K562 (cell line): ENCODE data around the gene P2RX2. TPM values are rescaled to one million over a fixed set of nuclear protein-coding genes. Genes with fewer than 3 reads are reported as not detected.

ENCODE experiments used
- CC2D1A ChIP-seq: fragments of 450-650 bp; IDR thresholded peaks from 2 replicates; pipeline ENCODE4 v1.6.1; 2017; ENCODE audit warnings: mild to moderate bottlenecking
- NR2C2 ChIP-seq, 2 experiments: fragments of 200-800 bp in 1 of 2; sonication (Bioruptor generic) in 1 of 2; sonication (generic) in 1 of 2; formaldehyde crosslinking in 1 of 2; IDR thresholded peaks; 2 replicates each; pipeline versions ENCODE4 v1.6.1 to v1.8.0; 2016 to 2022; ENCODE audit warnings: mild to moderate bottlenecking in 1 of 2, missing compliant biosample characterization in 1 of 2, missing genetic modification characterization in 1 of 2, missing genetic modification reagents in 1 of 2
- NR4A1 ChIP-seq, 2 experiments: fragments of 250-450 bp in 1 of 2; fragments of 450-650 bp in 1 of 2; sonication (Bioruptor Pico) in 1 of 2; IDR thresholded peaks; 2 replicates each; pipeline versions ENCODE4 v1.4.0 to v1.6.1; 2016 to 2020; ENCODE audit warnings: mild to moderate bottlenecking in 2 of 2, missing compliant biosample characterization in 1 of 2, missing genetic modification characterization in 1 of 2, moderate library complexity in 1 of 2
- SMARCE1 ChIP-seq: fragments of 450-650 bp; IDR thresholded peaks from 2 replicates; pipeline ENCODE4 v1.7.1; 2016; ENCODE audit warnings: mild to moderate bottlenecking
- SRSF7 ChIP-seq: fragments of 200-400 bp; formaldehyde crosslinking; optimal IDR thresholded peaks from 2 replicates; pipeline ENCODE3; 2017; ENCODE audit warnings: mild to moderate bottlenecking, low read depth, low read length
- polyA plus RNA-seq, 8 experiments: library from polyadenylated mRNA; depleted of rRNA in 4 of 8; stranded (reverse) in 5 of 8; unstranded in 3 of 8; fragments of >200 nt; fragmentation: Nextera tagmentation in 2 of 8; fragmentation: Illumina TruSeq in 1 of 8; extraction: Ambion mirVana in 2 of 8; extraction: Trizol in 1 of 8; gene quantifications; 2 replicates each; pipeline versions ENCODE4 v1.2.1 to v1.2.3, GENCODE V29; 2011 to 2014; ENCODE audit warnings: inconsistent platforms in 1 of 8, missing spikeins in 1 of 8
- total RNA-seq, 7 experiments: library from RNA; depleted of rRNA in 6 of 7; stranded (reverse); fragments of >200 nt in 6 of 7; fragmentation: Illumina TruSeq in 2 of 7; extraction: Trizol in 2 of 7; gene quantifications; 2 replicates each; pipeline versions ENCODE4 v1.2.1 to v1.2.3, GENCODE V29; 2011 to 2021; ENCODE audit warnings: low replicate concordance in 1 of 7
- TF ChIP-seq, protein P1 (sequence below): sonication (generic); formaldehyde crosslinking; IDR thresholded peaks from 2 replicates; pipeline ENCODE4 v1.4.0; 2020; ENCODE audit warnings: mild to moderate bottlenecking, missing genetic modification reagents
- TF ChIP-seq, protein P2 (sequence below): fragments of 250-450 bp; sonication (Bioruptor Pico); IDR thresholded peaks from 2 replicates; pipeline ENCODE4 v1.5.0; 2021; ENCODE audit warnings: mild to moderate bottlenecking, moderate library complexity
- TF ChIP-seq, protein P3 (sequence below): fragments of 250-450 bp; sonication (Bioruptor Pico); IDR thresholded peaks from 2 replicates; pipeline ENCODE4 v1.8.0; 2022; ENCODE audit warnings: inconsistent platforms, mild to moderate bottlenecking, moderate library complexity, borderline replicate concordance
- TF ChIP-seq, protein P4 (sequence below): IDR thresholded peaks from 2 replicates; pipeline ENCODE4 v1.6.1; 2011; ENCODE audit warnings: borderline replicate concordance, low read depth, mild to moderate bottlenecking, moderate library complexity, low read length; ENCODE audit not compliant: insufficient read depth, poor library complexity, severe bottlenecking
- TF ChIP-seq, protein P5 (sequence below): sonication (generic); formaldehyde crosslinking; IDR thresholded peaks from 2 replicates; pipeline ENCODE4 v1.8.0; 2022; ENCODE audit warnings: mild to moderate bottlenecking, missing genetic modification reagents

P2RX2 gene
- total and polyA plus RNA-seq, 9 of the 15 experiments (the other 6 are each of a cell fraction or from before 2014, with no cell fraction given) = not detected

DNA sequence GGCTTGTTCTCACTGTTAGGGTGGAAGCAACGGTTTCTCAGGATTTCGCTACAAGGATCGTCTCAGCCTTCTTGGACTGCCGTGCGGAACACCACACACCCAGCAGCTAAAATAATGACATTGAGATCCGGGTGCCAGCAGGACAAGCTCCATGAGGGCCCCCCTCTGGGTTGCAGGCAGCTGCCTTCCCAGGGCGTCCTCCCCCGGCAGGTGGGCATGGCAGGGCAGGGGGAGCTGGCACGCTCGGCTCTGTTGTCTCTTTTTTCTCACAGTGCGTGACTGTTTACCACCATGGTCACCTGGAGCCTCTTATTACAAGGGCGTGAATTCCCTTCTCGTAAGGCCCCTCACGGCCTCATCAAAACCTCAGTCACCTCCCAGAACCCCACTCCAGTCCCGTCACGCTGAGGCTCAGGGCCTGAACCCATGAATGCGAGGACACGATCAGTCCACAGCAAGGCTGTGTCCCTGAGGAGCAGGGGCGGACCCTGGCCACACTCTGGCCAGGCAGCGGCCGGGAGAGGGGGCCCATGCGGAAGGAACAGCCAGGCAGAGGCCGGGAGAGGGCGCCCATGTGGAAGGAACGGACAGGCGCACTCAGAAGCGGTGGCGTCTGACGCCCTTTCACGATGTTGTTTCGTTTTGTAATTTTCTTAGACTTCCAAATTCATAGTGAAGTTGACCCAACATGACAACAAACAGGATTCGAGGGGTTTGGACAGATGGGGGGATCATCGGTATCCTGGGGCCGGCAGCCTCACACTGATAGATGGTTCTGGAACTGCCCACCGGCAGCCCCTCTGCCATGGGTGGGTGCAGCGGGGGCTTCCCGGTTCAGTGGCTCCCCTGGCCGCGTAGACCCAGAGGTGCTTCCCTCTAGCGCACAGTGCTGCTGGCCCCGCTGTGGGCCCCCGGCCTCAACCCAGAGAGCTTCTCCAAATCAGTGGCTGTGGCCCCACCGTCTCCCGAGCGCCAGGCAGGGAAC lies 18.2 kb upstream of the P2RX2 start (continued):
- TF ChIP-seq, protein P1, sequence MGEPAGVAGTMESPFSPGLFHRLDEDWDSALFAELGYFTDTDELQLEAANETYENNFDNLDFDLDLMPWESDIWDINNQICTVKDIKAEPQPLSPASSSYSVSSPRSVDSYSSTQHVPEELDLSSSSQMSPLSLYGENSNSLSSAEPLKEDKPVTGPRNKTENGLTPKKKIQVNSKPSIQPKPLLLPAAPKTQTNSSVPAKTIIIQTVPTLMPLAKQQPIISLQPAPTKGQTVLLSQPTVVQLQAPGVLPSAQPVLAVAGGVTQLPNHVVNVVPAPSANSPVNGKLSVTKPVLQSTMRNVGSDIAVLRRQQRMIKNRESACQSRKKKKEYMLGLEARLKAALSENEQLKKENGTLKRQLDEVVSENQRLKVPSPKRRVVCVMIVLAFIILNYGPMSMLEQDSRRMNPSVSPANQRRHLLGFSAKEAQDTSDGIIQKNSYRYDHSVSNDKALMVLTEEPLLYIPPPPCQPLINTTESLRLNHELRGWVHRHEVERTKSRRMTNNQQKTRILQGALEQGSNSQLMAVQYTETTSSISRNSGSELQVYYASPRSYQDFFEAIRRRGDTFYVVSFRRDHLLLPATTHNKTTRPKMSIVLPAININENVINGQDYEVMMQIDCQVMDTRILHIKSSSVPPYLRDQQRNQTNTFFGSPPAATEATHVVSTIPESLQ (CRISPR knock-in tag) = no peak
- TF ChIP-seq, protein P2, sequence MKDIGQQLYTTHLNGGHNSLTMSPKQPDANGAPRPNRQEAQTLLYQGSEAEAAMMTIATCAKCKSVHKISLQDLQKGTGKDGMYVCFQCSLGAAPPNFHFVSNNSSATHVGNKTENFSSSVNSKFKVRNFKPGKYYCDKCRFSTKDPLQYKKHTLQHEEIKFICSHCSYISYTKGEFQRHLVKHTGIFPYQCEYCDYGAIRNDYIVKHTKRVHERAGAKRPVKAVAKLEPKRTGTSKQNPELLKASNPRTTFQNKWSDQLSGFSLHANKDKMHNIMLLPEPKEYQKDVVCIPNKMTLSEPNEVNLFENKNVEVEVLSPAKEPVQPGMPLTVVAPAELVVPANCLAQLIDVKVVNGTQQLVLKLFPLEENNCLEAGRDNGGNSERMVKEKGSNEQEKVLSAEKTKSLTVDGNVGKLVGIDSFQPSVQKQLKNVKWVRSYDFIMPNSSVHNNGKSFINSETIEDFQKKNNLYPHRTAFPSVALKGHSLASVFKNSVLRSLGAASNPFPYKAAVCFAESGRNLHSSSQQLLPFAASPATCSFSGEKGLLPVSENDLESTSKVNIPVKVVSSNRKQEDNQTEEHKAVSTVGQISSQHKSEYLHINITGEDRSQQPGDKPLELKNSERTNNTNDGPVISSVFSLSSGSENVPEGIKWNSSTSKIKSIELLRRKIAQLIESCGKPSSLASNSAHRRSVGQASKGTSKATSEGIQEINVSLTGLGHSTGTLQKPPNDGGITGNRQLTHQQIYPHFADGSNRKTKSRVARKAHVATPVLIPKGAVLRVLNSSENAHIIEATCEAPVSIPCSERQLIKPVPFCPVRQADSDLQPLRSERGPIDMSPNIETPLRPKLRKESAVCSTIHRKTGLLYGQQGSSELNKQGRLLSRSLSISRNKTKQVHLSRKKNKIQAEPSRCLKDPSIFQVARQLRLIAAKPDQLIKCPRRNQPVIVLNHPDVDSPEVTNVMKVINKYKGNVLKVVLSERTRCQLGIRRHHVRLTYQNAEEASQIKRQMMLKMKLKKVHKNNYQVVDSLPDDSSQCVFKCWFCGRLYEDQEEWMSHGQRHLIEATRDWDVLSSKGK (CRISPR knock-in tag) = no peak
- TF ChIP-seq, protein P3, sequence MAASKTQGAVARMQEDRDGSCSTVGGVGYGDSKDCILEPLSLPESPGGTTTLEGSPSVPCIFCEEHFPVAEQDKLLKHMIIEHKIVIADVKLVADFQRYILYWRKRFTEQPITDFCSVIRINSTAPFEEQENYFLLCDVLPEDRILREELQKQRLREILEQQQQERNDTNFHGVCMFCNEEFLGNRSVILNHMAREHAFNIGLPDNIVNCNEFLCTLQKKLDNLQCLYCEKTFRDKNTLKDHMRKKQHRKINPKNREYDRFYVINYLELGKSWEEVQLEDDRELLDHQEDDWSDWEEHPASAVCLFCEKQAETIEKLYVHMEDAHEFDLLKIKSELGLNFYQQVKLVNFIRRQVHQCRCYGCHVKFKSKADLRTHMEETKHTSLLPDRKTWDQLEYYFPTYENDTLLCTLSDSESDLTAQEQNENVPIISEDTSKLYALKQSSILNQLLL = no peak
- TF ChIP-seq SRSF7 = no peak
- 0 out of 2 replicates have a peak, but pooled peaks have one; percentile 21 for TF ChIP-seq SMARCE1
- TF ChIP-seq NR2C2 (CRISPR knock-in tag; IDR thresholded peaks at IDR 0.05) = no peak
- no peak for TF ChIP-seq NR2C2 (tag; IDR thresholded peaks at IDR 0.05)
- TF ChIP-seq NR4A1 (CRISPR knock-in tag; IDR thresholded peaks at IDR 0.05) = no peak
- TF ChIP-seq NR4A1 (tag; IDR thresholded peaks at IDR 0.05) = no peak
- 0 out of 2 replicates have a peak, but pooled peaks have one; percentile 55 for TF ChIP-seq CC2D1A
- TF ChIP-seq, protein P4, sequence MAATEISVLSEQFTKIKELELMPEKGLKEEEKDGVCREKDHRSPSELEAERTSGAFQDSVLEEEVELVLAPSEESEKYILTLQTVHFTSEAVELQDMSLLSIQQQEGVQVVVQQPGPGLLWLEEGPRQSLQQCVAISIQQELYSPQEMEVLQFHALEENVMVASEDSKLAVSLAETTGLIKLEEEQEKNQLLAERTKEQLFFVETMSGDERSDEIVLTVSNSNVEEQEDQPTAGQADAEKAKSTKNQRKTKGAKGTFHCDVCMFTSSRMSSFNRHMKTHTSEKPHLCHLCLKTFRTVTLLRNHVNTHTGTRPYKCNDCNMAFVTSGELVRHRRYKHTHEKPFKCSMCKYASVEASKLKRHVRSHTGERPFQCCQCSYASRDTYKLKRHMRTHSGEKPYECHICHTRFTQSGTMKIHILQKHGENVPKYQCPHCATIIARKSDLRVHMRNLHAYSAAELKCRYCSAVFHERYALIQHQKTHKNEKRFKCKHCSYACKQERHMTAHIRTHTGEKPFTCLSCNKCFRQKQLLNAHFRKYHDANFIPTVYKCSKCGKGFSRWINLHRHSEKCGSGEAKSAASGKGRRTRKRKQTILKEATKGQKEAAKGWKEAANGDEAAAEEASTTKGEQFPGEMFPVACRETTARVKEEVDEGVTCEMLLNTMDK = peak; percentile 31
- TF ChIP-seq, protein P5, sequence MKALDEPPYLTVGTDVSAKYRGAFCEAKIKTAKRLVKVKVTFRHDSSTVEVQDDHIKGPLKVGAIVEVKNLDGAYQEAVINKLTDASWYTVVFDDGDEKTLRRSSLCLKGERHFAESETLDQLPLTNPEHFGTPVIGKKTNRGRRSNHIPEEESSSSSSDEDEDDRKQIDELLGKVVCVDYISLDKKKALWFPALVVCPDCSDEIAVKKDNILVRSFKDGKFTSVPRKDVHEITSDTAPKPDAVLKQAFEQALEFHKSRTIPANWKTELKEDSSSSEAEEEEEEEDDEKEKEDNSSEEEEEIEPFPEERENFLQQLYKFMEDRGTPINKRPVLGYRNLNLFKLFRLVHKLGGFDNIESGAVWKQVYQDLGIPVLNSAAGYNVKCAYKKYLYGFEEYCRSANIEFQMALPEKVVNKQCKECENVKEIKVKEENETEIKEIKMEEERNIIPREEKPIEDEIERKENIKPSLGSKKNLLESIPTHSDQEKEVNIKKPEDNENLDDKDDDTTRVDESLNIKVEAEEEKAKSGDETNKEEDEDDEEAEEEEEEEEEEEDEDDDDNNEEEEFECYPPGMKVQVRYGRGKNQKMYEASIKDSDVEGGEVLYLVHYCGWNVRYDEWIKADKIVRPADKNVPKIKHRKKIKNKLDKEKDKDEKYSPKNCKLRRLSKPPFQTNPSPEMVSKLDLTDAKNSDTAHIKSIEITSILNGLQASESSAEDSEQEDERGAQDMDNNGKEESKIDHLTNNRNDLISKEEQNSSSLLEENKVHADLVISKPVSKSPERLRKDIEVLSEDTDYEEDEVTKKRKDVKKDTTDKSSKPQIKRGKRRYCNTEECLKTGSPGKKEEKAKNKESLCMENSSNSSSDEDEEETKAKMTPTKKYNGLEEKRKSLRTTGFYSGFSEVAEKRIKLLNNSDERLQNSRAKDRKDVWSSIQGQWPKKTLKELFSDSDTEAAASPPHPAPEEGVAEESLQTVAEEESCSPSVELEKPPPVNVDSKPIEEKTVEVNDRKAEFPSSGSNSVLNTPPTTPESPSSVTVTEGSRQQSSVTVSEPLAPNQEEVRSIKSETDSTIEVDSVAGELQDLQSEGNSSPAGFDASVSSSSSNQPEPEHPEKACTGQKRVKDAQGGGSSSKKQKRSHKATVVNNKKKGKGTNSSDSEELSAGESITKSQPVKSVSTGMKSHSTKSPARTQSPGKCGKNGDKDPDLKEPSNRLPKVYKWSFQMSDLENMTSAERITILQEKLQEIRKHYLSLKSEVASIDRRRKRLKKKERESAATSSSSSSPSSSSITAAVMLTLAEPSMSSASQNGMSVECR (CRISPR knock-in tag) = no peak
